ENCODE results near the gene PER2.

- TF ChIP-seq OVOL2 (CRISPR knock-in tag; IDR thresholded peaks at IDR 0.05; ENCODE audit: borderline replicate concordance) (no peak), CTCF (IDR thresholded peaks at IDR 0.05) (no peak), ZBTB21 (CRISPR knock-in tag; IDR thresholded peaks at IDR 0.05; ENCODE audit: borderline replicate concordance) (no peak), E2F5 (CRISPR knock-in tag; IDR thresholded peaks at IDR 0.05) (no peak)
- TF ChIP-seq, protein P1, sequence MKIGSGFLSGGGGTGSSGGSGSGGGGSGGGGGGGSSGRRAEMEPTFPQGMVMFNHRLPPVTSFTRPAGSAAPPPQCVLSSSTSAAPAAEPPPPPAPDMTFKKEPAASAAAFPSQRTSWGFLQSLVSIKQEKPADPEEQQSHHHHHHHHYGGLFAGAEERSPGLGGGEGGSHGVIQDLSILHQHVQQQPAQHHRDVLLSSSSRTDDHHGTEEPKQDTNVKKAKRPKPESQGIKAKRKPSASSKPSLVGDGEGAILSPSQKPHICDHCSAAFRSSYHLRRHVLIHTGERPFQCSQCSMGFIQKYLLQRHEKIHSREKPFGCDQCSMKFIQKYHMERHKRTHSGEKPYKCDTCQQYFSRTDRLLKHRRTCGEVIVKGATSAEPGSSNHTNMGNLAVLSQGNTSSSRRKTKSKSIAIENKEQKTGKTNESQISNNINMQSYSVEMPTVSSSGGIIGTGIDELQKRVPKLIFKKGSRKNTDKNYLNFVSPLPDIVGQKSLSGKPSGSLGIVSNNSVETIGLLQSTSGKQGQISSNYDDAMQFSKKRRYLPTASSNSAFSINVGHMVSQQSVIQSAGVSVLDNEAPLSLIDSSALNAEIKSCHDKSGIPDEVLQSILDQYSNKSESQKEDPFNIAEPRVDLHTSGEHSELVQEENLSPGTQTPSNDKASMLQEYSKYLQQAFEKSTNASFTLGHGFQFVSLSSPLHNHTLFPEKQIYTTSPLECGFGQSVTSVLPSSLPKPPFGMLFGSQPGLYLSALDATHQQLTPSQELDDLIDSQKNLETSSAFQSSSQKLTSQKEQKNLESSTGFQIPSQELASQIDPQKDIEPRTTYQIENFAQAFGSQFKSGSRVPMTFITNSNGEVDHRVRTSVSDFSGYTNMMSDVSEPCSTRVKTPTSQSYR (CRISPR knock-in tag; IDR thresholded peaks at IDR 0.05): no peak
These were observed 48.9 kb downstream of the PER2 start for GRCh38 chr2:238239543-238239862.
